CD1c-positive myeloid dendritic cell (primary cell): ENCODE results near the gene NLRP14.

Experiments
- DNase-seq: peaks from one replicate; pipeline ENCODE4 v3.0.0-alpha.2; 2016; ENCODE audit errors: extremely low spot score

The NLRP14 gene

DNA sequence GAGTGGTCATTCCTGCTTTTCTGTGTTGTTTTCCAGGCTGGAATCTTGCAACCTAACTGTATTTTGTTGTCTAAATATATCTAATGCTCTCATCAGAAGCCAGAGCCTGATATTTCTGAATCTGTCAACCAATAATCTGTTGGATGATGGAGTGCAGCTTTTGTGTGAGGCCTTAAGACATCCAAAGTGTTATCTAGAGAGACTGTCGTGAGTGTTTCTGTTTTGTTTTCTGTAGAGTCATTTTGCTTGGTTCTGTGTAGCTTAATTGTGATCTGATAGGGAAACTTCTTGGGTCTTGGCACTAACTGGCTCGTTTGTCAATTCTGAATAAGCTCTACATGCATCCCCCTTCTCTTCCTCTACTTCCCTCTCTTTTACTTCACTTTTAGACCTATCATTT lies 37.4 kb downstream of the NLRP14 start:
- DNase-seq, result no peak

- DNase-seq, result no peak
Measured at GRCh38 chr11:7060868-7061267, 40.6 kb downstream of the NLRP14 start.

DNA sequence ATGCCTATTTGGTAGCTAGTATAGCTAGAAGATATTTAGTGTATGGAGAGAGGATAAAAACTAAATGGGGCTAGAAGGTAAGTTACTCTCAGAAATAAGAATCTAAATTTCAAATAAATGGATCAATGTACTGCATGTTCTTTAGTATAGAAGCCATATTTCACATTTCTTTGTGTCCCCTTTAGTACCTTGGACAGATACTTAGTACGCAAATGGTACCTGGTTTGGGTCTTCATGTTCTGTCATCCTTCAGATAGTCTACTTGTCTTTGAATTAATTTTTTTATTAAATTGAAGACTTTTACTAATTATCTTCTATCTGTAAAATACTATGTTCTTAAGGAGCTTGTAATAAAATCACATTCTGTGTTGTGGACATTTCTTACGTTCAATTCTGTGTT lies 42.3 kb downstream of the NLRP14 start:
- DNase-seq, result no peak

DNA sequence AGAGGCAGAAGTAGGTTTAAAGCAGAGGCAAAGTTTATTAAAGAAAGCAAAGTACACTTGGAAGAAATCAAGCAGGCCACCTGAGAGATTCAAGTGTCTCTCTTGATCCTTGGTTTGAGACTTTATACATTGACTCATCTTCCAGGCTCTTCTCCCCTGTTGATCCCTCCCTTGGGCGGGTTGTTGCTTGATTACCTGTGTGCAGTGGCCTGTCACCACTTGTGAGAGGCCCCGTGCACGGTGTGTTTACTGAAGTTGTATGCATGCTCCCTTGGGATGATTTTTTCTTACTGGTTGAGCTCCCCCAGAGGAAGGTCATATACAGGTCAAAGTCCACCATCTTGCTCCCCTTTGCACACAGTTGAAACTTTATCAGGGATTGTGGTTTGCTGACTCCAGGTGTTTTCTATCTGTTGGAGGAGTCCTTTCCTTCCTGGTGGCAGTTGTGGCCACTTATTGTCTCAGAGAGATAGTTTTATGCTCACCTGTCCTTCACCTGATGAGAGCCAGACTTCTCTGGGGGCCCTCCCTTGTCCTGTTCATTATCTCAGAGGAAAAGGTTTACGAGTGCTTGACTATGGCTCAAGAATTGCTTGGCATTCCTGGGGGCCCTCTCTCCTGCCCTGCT lies 52.2 kb downstream of the NLRP14 start:
- DNase-seq, result no peak

DNA sequence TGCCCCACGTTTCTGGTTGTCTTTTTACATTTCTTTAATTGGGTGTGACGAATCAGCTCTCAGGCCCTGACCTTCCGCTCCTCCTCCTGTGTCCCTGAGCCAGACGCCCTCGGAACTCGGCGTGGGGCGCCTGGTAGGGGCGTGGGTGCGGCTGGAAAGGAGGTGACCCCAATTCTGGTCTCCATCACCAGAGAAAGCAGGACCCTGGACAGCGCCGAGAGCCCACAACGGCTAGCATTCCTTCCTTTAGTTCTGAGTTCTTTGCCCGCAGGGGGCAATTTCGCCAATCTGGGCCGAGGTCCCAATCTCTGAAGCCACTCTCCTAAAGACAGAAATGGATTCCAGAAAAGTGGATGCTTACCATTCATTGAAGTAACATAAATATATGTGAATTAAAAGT lies 56.8 kb downstream of the NLRP14 start:
- DNase-seq, result no peak

- no peak for DNase-seq
Measured at GRCh38 chr11:7079545-7080135, 59.4 kb downstream of the NLRP14 start.

GRCh38 chr11:7080900-7081299 lies 60.6 kb downstream of the NLRP14 start:
- no peak for DNase-seq

DNA sequence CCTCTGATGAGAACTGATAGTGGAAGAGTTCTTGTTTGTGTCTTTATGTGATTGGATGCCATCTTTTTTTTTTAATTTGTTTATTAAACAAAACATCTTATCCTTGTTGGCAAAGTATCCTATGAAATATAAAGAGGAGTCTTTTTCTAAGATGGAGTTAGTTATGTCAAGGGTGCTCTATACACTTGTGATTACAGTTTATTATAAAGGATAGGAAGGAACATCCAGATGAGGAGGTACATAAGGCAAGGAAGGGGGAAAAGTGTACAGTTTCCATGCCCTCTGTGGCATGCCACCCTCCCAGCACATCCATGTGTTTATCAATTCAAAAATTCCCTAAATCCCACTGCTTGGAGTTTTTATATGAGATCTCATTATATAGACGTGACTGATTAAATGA lies 61.2 kb downstream of the NLRP14 start:
- DNase-seq, result no peak

- DNase-seq, result no peak
Measured at GRCh38 chr11:7088921-7089320, 68.6 kb downstream of the NLRP14 start, which contains the start of gene RBMXL2. RBMXL2 (plus strand) TSS chr11:7088998; CDS start chr11:7089121, 123 bp downstream.

GRCh38 chr11:7089328-7090251 lies 69.3 kb downstream of the NLRP14 start:
- DNase-seq, result no peak

DNA sequence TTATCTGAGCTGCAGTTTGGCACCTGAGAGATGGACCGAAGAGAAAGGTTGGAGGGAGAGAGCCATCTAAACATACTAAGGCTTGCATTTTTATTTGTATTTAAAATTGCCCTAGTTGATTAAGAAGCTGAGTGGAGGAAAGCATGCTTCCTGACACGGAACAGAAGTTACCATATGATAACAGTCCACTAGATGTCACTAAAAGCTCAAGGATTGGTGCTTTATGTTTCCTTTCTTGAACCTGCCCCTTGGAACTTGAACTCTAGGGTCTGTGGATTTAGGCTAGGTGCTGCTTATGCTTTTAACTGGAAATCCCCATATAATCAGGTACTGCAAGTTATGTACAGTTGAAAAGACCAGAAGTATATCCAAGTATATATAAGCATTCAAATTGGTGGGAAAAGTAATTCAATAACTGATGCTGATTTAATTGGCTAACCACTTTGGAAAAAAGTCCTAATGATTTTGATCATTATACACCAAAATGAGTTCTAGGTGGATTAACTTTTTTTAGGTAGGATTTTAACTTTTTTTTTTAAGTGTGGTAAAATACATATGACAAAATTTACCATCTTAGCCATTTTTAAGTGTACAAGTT lies 78.1 kb downstream of the NLRP14 start:
- DNase-seq, result peak; percentile 71

DNA sequence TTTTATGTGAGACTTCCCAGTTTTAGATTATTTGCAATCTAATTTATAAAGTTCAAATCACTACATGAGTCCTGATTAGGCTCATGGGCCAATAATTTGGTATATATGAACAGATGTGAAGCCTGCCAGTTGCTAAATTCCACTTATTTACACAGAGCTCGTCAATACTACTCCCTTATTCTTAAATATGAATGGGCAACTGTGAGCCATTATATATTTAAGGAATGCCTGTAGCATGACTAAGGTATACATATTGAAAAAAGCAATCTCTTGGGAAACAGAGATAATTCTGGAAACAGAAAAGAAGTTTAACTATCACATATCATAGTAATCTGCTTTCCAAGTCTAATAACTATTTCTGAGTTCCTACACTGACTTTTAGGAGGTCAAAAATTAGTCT lies 95.5 kb downstream of the NLRP14 start:
- no peak for DNase-seq

DNA sequence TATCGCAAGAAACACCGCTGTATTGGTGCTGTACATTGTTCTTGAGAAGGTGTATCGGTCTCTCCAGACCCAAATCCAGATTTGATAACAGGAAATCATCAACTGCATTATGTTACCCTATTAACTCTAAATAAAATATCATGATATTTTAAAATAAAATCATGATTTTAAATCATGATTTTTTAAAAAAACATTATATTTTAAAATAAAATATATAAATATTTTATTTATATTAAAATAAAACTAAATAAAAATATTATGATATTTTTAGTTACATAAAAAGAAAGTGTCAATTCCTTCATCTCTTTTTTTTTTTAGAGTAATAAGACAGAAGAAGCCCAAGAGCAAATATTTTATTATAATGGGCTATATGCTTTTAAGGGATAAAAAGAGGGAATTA lies 96.1 kb downstream of the NLRP14 start:
- DNase-seq, result no peak
